WTC11 (cell line): ENCODE data around the gene KTI12. TPM values are rescaled to one million over a fixed set of nuclear protein-coding genes. Genes with fewer than 3 reads are reported as not detected.

ENCODE experiments used
- ARID4B ChIP-seq: sonication (generic); formaldehyde crosslinking; IDR thresholded peaks from 2 replicates; pipeline ENCODE4 v1.8.0; 2023; ENCODE audit warnings: missing genetic modification reagents, mild to moderate bottlenecking, borderline replicate concordance
- ATF6 ChIP-seq: sonication (generic); formaldehyde crosslinking; IDR thresholded peaks from 2 replicates; pipeline ENCODE4 v1.8.1; 2023; ENCODE audit warnings: mild to moderate bottlenecking, missing genetic modification reagents
- ELF4 ChIP-seq: sonication (generic); formaldehyde crosslinking; IDR thresholded peaks from 2 replicates; pipeline ENCODE4 v1.8.1; 2022; ENCODE audit warnings: low read depth, mild to moderate bottlenecking, moderate library complexity, missing genetic modification reagents
- FOXP1 ChIP-seq: sonication (generic); formaldehyde crosslinking; IDR thresholded peaks from 2 replicates; pipeline ENCODE4 v1.8.0; 2022; ENCODE audit warnings: missing genetic modification reagents, mild to moderate bottlenecking, moderate library complexity, borderline replicate concordance
- GRHL2 ChIP-seq: fragments of 250-450 bp; sonication (Bioruptor Pico); IDR thresholded peaks from 2 replicates; pipeline ENCODE4 v1.8.0; 2022; ENCODE audit warnings: mild to moderate bottlenecking, moderate library complexity; ENCODE audit not compliant: insufficient replicate concordance, severe bottlenecking
- MLX ChIP-seq: sonication (generic); formaldehyde crosslinking; IDR thresholded peaks from 2 replicates; pipeline ENCODE4 v1.8.1; 2023; ENCODE audit warnings: mild to moderate bottlenecking, missing genetic modification reagents, moderate library complexity
- MXD4 ChIP-seq: fragments of 250-450 bp; sonication (Bioruptor Pico); IDR thresholded peaks from 2 replicates; pipeline ENCODE4 v1.8.0; 2021; ENCODE audit warnings: mild to moderate bottlenecking, moderate library complexity, borderline replicate concordance
- NFE2L1 ChIP-seq: sonication (generic); formaldehyde crosslinking; IDR thresholded peaks from 2 replicates; pipeline ENCODE4 v1.8.1; 2023; ENCODE audit warnings: missing genetic modification reagents
- NR3C1 ChIP-seq: sonication (generic); formaldehyde crosslinking; conservative IDR thresholded peaks from 2 replicates; pipeline ENCODE4 v1.8.1; 2023; ENCODE audit warnings: low read depth, mild to moderate bottlenecking, missing genetic modification reagents
- OVOL2 ChIP-seq: fragments of 250-450 bp; sonication (Bioruptor Pico); IDR thresholded peaks from 2 replicates; pipeline ENCODE4 v1.9.0; 2021; ENCODE audit warnings: mild to moderate bottlenecking, borderline replicate concordance
- RELA ChIP-seq: sonication (generic); formaldehyde crosslinking; IDR thresholded peaks from 2 replicates; pipeline ENCODE4 v1.8.1; 2022; ENCODE audit warnings: missing genetic modification reagents, mild to moderate bottlenecking, borderline replicate concordance
- SMAD3 ChIP-seq: sonication (generic); formaldehyde crosslinking; IDR thresholded peaks from 2 replicates; pipeline ENCODE4 v1.8.0; 2022; ENCODE audit warnings: missing genetic modification reagents, mild to moderate bottlenecking, borderline replicate concordance
- STAT6 ChIP-seq: sonication (generic); formaldehyde crosslinking; conservative IDR thresholded peaks from 2 replicates; pipeline ENCODE4 v1.8.1; 2023; ENCODE audit warnings: mild to moderate bottlenecking, low read depth, missing genetic modification reagents, moderate library complexity
- TCF7 ChIP-seq: sonication (generic); formaldehyde crosslinking; IDR thresholded peaks from 2 replicates; pipeline ENCODE4 v1.8.0; 2022; ENCODE audit warnings: mild to moderate bottlenecking, low read depth, missing genetic modification reagents, moderate library complexity
- TEAD1 ChIP-seq: sonication (generic); formaldehyde crosslinking; IDR thresholded peaks from 2 replicates; pipeline ENCODE4 v1.8.0; 2022; ENCODE audit warnings: mild to moderate bottlenecking, missing genetic modification reagents
- ZBTB21 ChIP-seq: sonication (generic); formaldehyde crosslinking; IDR thresholded peaks from 2 replicates; pipeline ENCODE4 v1.8.1; 2023; ENCODE audit warnings: mild to moderate bottlenecking, missing genetic modification reagents, borderline replicate concordance
- ZNF281 ChIP-seq: sonication (generic); formaldehyde crosslinking; IDR thresholded peaks from 2 replicates; pipeline ENCODE4 v1.8.0; 2023; ENCODE audit warnings: mild to moderate bottlenecking, missing genetic modification reagents
- ZNF532 ChIP-seq: fragments of 250-450 bp; sonication (Bioruptor Pico); IDR thresholded peaks from 2 replicates; pipeline ENCODE4 v1.9.0; 2021; ENCODE audit warnings: mild to moderate bottlenecking, borderline replicate concordance
- total RNA-seq: library from RNA; stranded (reverse); gene quantifications from 3 replicates; pipeline ENCODE4 v1.2.3, GENCODE V29; 2021

The KTI12 gene
- total RNA-seq, 1 experiment from 2014 or later = 10.1 TPM

GRCh38 chr1:52055066-52055865 is 21.7 kb upstream of the KTI12 start, which contains the start of gene TXNDC12 (continued):
- TF ChIP-seq MXD4 (no peak), STAT6 (CRISPR knock-in tag) (no peak), OVOL2 (CRISPR knock-in tag) (no peak), GRHL2 (no peak), FOXP1 (peak; percentile 82; the same call in 1 of the 2 replicates), MLX (CRISPR knock-in tag) (no peak), TEAD1 (peak; percentile 73), ZBTB21 (CRISPR knock-in tag) (no peak), ZNF281 (CRISPR knock-in tag) (0 out of 2 replicates have a peak, but pooled peaks have one; percentile 46), ARID4B (peak; percentile 77; the same call in 1 of the 2 replicates), SMAD3 (CRISPR knock-in tag) (no peak), TCF7 (CRISPR knock-in tag) (no peak), ATF6 (CRISPR knock-in tag) (no peak), NR3C1 (CRISPR knock-in tag) (no peak), NFE2L1 (no peak), RELA (CRISPR knock-in tag) (0 out of 2 replicates have a peak, but pooled peaks have one; percentile 17), ZNF532 (no peak), ELF4 (CRISPR knock-in tag) (no peak)
